ENCODE results near the gene CCT4.

DNA sequence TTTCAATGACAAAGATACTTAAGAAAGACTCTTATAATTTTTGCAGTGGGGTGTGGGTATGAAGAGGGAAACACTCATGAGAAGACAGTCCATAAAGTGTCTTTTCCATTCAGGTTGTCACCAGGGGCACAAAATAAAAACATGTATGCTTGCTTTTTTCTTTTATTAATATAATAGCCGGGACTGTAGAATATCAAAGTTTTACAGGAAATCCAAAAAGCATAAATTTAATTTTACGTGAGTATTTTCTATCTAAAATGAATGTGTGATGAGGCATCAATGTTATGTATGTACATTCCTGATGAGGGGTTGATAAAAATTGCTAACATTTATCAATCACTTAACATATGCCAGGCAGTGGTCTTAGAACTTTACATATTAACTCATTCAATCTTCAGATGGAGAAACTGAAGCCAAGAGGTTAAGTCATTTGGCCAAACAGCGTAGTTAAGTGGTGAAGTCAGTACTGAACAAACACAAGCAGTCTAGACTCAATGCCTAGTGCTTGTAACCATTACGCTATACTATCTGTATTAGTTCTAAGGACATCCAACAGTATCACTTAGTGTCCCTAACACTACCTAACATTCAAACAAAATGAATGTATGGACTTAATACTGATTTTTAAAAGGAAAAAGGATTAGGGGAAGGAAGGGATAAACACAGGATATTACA, 10.7 kb downstream of the CCT4 start:
- TF ChIP-seq POLR2A (IDR thresholded peaks at IDR 0.05) (no peak), EP300 (IDR thresholded peaks at IDR 0.05) (no peak), POLR2AphosphoS5 (IDR thresholded peaks at IDR 0.05) (no peak)

All from gastroesophageal sphincter (tissue), 2 donors.